ENCODE measurements around the gene ZNF200. TPM values are rescaled to one million over a fixed set of nuclear protein-coding genes. Genes with fewer than 3 reads are reported as not detected.

The ZNF200 gene
- total RNA-seq, 2 experiments from 2014 or later, result 10.6 to 11.5 TPM

DNA sequence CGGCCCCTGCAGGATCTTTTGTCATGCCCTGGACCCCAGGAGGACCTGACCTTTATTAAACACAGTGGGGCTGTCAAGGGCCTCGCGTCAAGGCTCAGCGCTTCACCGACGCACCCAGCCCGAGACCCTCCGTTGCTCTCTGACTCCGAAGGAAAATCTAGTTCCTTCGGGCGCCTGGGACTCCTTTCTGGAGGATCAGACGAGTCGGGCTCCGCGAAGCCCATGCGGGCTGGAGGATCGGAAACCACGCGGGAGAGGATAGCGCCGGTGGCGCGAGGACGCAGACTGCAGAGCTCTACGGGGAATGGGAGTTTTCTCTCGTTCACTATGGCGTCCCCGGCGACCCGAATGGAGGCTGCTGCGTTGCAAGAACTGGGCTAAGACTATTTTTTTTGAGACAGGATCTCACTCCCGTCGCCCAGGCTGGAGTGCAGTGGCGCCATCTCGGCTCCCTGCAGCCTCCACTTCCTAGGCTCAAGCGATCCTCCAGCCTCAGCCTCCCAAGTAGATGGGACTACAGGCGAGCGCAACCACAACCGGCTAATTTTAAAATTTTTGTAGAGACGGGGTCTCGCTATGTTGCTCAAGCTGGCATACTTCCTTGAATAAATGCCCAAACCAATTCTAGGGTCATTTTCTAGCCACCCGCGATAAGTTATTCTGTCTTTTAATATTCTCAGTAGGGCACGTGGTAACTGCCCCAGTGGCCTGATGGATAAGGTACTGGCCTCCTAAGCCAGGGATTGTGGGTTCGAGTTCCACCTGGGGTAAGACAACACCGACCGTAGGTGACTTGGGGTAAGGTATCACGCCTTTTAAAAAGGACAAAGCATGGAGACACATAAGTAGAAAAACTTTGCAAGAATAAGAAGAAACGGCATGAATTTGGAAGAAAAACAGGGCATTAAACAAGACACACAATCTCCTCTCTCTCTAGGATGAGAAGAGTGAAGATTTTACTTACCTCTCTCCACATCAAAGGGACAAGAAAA, 41.4 kb downstream of the ZNF200 start:
- intact Hi-C loops (cut with micrococcal nuclease), result no loop called here
- CTCF ChIA-PET, result no interaction called here
- Mint-ChIP-seq H3K4me3 (no peak overlapping the region), H3K27ac (no peak overlapping the region), H3K4me1 (ENCODE audit: low read depth) (peaks cover 31% of the 10 kb centered on the region), H3K9me3 (no peaks in the 10 kb centered on the region), H3K36me3 (no peaks in the 10 kb centered on the region), H3K27me3 (peaks cover 54% of the 10 kb centered on the region)
- POLR2A ChIA-PET, result no interaction called here
- DNase-seq, result no peak

DNA sequence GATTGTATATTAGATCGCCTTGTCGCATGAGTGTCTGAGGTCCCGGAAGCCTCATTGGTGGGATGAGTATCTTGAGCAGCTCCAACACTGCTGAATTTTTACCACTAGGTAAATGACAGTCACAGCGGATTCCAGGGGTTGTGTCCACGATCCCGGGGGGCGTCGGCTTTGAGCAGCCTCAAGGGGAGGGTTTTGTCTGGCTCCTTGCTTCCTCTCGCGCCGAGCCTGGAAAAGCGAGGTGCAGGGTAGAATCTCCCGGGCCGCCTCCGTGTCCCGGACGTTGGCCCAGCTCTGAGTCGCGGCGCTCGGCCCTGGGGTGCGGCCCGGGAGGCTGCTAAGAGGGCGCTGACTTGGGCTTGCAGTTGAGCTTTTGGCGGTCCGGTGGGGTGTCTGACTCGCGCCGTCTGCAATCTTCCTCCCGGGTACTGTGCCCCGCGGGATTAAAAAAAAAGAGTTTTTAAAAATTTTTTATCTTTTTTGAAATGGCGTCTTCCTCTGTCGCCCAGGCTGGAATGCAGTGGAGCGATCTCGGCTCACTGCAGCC, 42.4 kb downstream of the ZNF200 start:
- intact Hi-C loops (cut with micrococcal nuclease), result no loop called here
- Mint-ChIP-seq H3K36me3 (no peaks in the 10 kb centered on the region), H3K4me1 (ENCODE audit: low read depth) (peaks cover 39% of the 10 kb centered on the region), H3K9me3 (no peaks in the 10 kb centered on the region), H3K27ac (no peak overlapping the region), H3K27me3 (peaks cover 60% of the 10 kb centered on the region), H3K4me3 (no peak overlapping the region)
- POLR2A ChIA-PET, result no interaction called here
- no peak for DNase-seq
- CTCF ChIA-PET, result no interaction called here

DNA sequence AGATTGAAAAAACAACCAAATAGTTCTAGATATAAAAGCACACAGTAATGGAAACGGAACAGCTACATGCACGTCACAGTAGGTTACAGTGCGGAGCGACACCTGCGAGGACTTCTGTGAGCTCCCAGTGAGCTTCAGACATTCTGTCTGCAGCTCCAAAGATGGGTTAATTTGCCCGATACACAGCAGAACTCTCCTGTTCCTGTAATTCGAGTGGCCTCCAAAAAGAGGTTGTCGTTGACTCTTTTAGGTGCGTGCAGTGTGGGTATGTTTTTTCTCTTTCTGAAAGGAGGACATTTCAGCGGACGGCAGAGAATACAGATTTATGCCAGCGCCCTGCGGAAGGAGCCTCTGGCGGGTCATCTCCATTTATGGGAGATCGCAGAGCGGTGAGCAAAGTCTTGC, 44.0 kb downstream of the ZNF200 start:
- POLR2A ChIA-PET, result interaction anchor here (1.4 kb wide), 1 partner anchor 74 kb away, joined by 4 read pairs; no protein-coding TSS in a partner anchor
- peak; percentile 36 for DNase-seq
- intact Hi-C loops (cut with micrococcal nuclease), result loop anchor here (2.0 kb wide), 2 partner anchors 24 to 74 kb away; no protein-coding TSS in a partner anchor
- CTCF ChIA-PET, result interaction anchor here (1.3 kb wide), 1 partner anchor 8 kb away, joined by 7 read pairs; no protein-coding TSS in a partner anchor
- Mint-ChIP-seq H3K9me3 (no peaks in the 10 kb centered on the region), H3K36me3 (no peaks in the 10 kb centered on the region), H3K4me3 (peak overlapping the region; percentile 80), H3K27ac (peak overlapping the region; percentile 40), H3K27me3 (peaks cover 68% of the 10 kb centered on the region), H3K4me1 (ENCODE audit: low read depth) (peaks cover 42% of the 10 kb centered on the region)

DNA sequence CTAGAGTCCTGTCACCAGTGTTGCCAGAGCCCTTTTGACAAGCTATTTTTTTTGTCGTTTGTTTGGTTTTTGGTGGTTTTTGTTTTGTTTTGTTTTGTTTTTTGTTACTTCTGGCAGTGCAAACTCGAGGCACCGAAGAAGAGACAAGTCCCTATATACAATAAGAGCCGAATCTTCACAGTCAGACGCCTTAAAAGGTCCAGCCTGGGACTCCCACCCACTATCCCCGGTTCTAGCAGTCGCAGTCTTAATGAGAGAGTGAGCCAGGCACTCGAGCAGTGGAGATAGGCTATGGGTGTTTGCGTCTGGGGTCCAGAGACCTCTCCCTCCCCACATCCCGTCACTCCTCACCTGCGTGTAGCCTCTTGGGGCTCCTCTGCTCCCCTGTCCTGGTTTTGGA, 45.1 kb downstream of the ZNF200 start:
- Mint-ChIP-seq H3K27me3 (peaks cover 70% of the 10 kb centered on the region), H3K27ac (peak overlapping the region; percentile 59), H3K36me3 (no peaks in the 10 kb centered on the region), H3K9me3 (no peaks in the 10 kb centered on the region), H3K4me3 (peak overlapping the region; percentile 69), H3K4me1 (ENCODE audit: low read depth) (peaks cover 42% of the 10 kb centered on the region)
- CTCF ChIA-PET, result interaction anchor here (1.2 kb wide), 1 partner anchor 61 kb away, joined by 5 read pairs; no protein-coding TSS in a partner anchor
- DNase-seq, result no peak
- POLR2A ChIA-PET, result interaction anchor here (1.6 kb wide), 1 partner anchor 44 kb away, joined by 4 read pairs; no protein-coding TSS in a partner anchor
- intact Hi-C loops (cut with micrococcal nuclease), result loop anchor here (1.0 to 5.0 kb wide), 6 partner anchors 15 to 312 kb away; partner anchors contain the start of genes CLUAP1, ZNF200 and ZNF263

DNA sequence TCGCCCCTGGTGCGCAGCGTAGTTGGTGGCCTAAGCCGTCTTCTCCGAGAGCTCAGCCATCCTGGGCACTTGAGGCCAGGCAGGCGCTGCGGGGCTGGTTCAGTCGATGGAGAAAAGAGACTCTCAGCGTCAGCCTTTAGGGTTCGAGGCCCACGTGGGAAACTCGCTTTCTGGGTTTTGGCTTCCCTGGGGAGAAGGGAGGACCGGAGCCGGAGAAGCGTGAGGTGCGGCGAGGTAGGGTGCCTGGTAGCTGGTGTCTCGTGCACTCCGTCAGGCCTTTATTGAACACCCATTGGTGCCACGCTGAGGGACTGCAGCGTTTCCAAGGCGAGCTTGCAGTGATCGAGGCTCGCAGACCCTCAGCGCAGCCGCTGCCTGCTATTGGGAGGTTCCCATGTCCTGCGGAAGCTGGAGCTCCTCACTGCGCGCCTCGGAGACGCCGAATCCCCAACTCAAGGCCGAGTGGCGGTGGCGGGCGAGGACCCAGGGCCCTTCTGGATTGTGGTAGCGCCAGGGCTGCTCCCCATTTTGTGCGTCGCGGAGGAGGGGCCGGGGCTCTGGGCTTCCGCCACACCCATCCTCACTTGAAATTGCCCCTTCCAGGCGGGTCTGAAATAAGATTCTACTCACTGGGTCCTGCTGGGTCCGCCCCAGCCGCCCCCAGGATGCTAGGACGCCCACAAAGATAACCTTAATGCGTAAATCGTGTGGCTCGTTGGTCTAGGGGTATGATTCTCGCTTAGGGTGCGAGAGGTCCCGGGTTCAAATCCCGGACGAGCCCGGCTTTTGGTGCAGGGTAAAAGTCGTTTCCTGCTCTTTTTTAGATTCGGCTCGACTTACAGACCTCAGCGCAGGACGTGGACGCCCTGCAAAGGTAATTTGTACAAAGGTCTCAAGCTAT, 45.8 kb downstream of the ZNF200 start:
- Mint-ChIP-seq H3K9me3 (no peaks in the 10 kb centered on the region), H3K4me1 (ENCODE audit: low read depth) (peaks cover 46% of the 10 kb centered on the region), H3K36me3 (peaks cover 2% of the 10 kb centered on the region), H3K4me3 (peak overlapping the region; percentile 69), H3K27me3 (peaks cover 67% of the 10 kb centered on the region), H3K27ac (peak overlapping the region; percentile 70)
- POLR2A ChIA-PET, result interaction anchor here (1.6 kb wide), 1 partner anchor 45 kb away, joined by 4 read pairs; no protein-coding TSS in a partner anchor
- CTCF ChIA-PET, result interaction anchor here (0.6 to 1.2 kb wide), 4 partner anchors 21 to 167 kb away, joined by 3 to 5 read pairs (median 3); no protein-coding TSS in a partner anchor
- peak; percentile 79 for DNase-seq
- intact Hi-C loops (cut with micrococcal nuclease), result loop anchor here (1.0 to 5.0 kb wide), 4 partner anchors 14 to 313 kb away; partner anchors contain the start of genes CLUAP1, ZNF200 and ZNF263

DNA sequence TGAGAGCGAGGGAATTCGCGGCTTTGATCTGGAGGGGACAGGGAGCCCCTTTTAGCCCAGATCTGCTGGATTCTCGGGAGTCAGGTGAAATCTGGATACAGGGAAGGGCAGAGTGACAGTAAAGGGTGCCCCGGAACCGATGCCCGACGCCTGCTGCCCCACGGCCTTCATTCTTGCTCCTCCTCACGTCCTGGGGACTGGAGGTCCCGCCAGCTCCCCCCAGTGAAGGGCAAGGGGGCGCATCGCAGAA, 46.4 kb downstream of the ZNF200 start:
- Mint-ChIP-seq H3K27ac (peak overlapping the region; percentile 70), H3K27me3 (peaks cover 67% of the 10 kb centered on the region), H3K36me3 (peaks cover 5% of the 10 kb centered on the region), H3K9me3 (no peaks in the 10 kb centered on the region), H3K4me1 (ENCODE audit: low read depth) (peaks cover 52% of the 10 kb centered on the region), H3K4me3 (peak overlapping the region; percentile 69)
- DNase-seq, result no peak
- ChIA-PET POLR2A (interaction anchor here (1.6 kb wide), 1 partner anchor 46 kb away, joined by 4 read pairs; no protein-coding TSS in a partner anchor), CTCF (interaction anchor here (0.6 to 1.1 kb wide), 3 partner anchors 28 to 166 kb away, joined by 3 read pairs; no protein-coding TSS in a partner anchor)
- intact Hi-C loops (cut with micrococcal nuclease), result loop anchor here (2.0 to 5.0 kb wide), 3 partner anchors 14 to 314 kb away; partner anchors contain the start of genes CLUAP1 and ZNF263

DNA sequence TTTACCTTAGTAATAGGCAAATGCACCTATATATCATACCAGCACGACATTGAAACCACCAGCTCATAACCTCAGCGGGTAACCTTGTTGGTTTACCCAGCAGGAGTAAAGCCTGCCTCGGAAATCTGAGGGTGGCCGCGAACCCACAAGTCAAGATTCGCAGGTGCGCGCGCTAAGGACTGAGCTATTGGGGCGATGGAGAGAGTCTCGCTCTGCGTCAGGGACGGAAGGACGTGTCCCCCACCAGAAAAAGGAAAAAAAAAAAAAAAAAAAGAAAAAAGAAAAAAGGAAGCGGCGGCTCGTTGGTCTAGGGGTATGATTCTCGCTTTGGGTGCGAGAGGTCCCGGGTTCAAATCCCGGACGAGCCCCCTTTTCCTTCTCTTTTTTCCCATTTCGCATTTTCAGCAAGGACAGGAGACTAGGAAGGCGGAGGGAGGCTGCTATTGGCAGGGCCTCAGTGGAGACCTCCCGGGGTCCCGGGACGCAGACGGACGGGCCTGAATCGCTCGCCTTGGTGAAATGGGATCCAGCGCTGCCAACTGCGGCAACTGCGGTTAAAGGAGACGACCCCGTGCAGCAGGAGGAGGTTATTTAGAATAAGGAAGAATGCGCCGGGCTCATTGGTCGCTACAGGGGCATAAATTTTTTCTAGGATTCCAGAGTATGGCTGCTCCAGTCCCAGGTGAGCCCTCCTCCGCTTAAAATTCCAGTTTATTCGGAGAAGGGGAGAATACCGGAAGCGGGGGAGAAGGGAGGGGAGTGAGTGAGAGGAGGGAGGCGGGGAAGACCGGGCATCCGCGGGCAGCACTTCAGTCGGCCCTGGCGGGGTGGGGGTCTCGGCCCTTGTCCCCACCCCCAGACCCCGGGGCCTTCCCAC, 46.9 kb downstream of the ZNF200 start, which contains the start of gene OR1F1:
Gene OR1F1 (plus strand): TSS at position 407 of the 877 bp plus-strand sequence.
- ChIA-PET POLR2A (interaction anchor here (0.6 kb wide), 1 partner anchor 28 kb away, joined by 3 read pairs; no protein-coding TSS in a partner anchor), CTCF (interaction anchor here (1.1 kb wide), 1 partner anchor 156 kb away, joined by 3 read pairs; no protein-coding TSS in a partner anchor)
- Mint-ChIP-seq H3K4me3 (peak within 1 kb of the TSS; percentile 69), H3K9me3 (no peaks in the 10 kb centered on the region), H3K36me3 (peaks cover 5% of the 10 kb centered on the region), H3K27ac (peak within 1 kb of the TSS; percentile 70), H3K4me1 (ENCODE audit: low read depth) (peaks cover 58% of the 10 kb centered on the region), H3K27me3 (peaks cover 67% of the 10 kb centered on the region)
- DNase-seq, result peak; percentile 81
- intact Hi-C loops (cut with micrococcal nuclease), result loop anchor here (2.0 to 5.0 kb wide), 3 partner anchors 13 to 314 kb away; partner anchors contain the start of genes CLUAP1 and ZNF263

DNA sequence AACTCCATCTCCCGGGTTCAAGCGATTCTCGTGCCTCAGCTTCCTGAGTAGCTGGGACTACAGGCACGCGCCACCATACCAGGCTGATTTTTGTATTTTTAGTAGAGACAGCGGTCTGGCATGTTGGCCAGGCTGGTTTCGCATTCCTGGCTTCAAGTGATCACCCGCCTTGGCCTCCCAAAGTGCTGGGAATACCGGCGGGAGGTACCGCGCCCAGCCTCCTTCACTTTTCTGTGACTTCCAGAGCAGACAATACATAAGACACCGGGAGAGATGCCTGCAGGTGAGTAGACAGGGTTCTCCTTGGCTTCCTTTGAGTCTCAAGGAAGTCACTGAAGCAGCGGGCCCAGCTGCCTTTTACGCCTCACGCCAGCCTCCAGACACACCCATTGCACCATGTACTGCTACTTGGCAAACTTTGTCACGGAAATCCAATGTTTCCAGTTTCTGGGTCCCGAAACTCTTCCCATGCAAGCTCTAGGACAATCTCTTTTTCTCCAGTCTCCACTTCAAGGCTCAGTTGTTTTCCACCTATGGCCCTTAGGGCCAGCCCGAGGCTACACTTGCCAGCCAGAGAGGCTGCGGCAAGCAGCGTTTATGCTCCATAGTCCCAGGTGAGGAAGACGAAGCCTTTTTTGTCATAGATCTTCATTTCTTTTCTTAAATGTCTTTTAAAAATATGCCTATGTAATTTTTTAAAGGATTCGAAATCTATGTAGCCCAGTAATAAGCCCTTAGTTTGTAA, 47.8 kb downstream of the ZNF200 start:
- no peak for DNase-seq
- intact Hi-C loops (cut with micrococcal nuclease), result loop anchor here (5.0 kb wide), 1 partner anchor 315 kb away; the partner anchor contains the start of gene CLUAP1
- Mint-ChIP-seq H3K27ac (peak overlapping the region; percentile 46), H3K36me3 (peaks cover 8% of the 10 kb centered on the region), H3K4me1 (ENCODE audit: low read depth) (peaks cover 61% of the 10 kb centered on the region), H3K4me3 (peak overlapping the region; percentile 9), H3K27me3 (peaks cover 68% of the 10 kb centered on the region), H3K9me3 (no peaks in the 10 kb centered on the region)
- ChIA-PET POLR2A (interaction anchor here (0.6 to 0.7 kb wide), 2 partner anchors 29 to 153 kb away, joined by 3 to 4 read pairs; no protein-coding TSS in a partner anchor), CTCF (no interaction called here)

DNA sequence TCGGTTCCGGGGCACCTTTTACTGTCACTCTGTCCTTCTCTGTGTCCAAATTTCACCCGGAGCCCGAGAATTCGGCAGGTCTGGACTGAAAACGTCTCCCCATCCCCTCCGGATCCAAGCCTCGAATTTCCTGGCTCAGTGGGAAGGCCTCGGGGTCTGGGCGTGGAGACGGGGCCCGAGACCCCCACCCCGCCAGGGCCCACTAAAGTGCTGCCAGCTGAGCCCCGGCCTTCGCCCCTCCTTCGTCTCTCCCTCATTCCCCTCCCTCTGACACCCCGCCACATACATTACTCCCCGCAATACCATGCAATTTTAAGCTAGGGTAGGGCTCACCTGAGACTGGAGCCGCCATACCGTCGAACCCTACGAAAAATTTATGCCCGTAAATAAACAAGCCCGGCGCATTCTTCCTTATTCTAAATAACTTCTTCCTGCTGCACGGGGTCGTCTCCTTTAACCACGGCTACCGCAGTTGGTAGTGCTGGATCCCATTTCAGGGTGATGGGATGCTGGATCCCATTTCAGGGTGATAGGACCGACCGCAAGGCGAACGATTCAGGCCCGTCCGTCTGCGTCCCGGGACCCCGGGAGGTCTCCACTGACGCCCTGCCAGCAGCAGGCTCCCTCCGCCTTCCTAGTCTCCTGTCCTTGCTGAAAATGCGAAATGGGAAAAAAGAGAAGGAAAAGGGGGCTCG, 51.4 kb downstream of the ZNF200 start:
- CTCF ChIA-PET, result interaction anchor here (0.6 to 2.5 kb wide), 13 partner anchors 8 to 217 kb away, joined by 3 to 11 read pairs (median 4); partner anchors contain the start of genes ZNF174, ZNF200, ZNF263 and ZSCAN32
- Mint-ChIP-seq H3K27me3 (peaks cover 68% of the 10 kb centered on the region), H3K4me1 (ENCODE audit: low read depth) (peaks cover 32% of the 10 kb centered on the region), H3K4me3 (peak overlapping the region; percentile 78), H3K27ac (peak overlapping the region; percentile 18), H3K36me3 (peaks cover 8% of the 10 kb centered on the region), H3K9me3 (no peaks in the 10 kb centered on the region)
- intact Hi-C loops (cut with micrococcal nuclease), result loop anchor here (2.0 to 5.0 kb wide), 2 partner anchors 31 to 34 kb away; no protein-coding TSS in a partner anchor
- no peak for DNase-seq
- POLR2A ChIA-PET, result interaction anchor here (0.6 kb wide), 1 partner anchor 24 kb away, joined by 3 read pairs; no protein-coding TSS in a partner anchor

All from activated CD4-positive, alpha-beta memory T cell treated with anti-CD3 and anti-CD28 coated beads for 36 hours (primary cell).